Inflammatory macrophage treated with lipopolysaccharide for 1 hour (primary cell): ENCODE measurements around the gene PKMYT1.
"Not testable (repeated sequence)": the region's sequence is repeated elsewhere in the genome, so short reads cannot be mapped to it uniquely, and the experiment has no call there.

Experiments
- DNase-seq, 2 donors: peaks; one replicate each; pipeline ENCODE4 v3.0.0-alpha.2; 2020 to 2022

PKMYT1 gene

DNA sequence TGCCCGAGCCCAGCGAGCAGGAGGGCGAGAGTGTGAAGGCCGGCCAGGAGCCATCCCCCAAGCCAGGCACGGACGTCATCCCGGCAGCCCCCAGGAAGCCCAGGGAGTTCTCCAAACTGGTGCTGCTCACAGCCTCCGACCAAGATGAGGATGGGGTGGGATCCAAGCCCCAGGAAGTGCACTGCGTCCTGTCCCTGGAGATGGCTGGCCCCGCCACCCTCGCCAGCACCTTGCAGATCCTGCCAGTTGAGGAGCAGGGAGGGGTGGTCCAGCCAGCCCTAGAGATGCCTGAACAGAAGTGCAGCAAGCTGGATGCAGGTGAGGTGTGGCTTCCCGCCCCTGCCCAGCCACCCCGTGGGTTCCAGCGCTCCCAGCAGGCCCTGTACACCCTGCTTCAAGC lies 50.6 kb downstream of the PKMYT1 start:
- no peak for DNase-seq

- DNase-seq = no peak
Observed at GRCh38 chr16:2928796-2929195, 51.5 kb downstream of the PKMYT1 start.

DNA sequence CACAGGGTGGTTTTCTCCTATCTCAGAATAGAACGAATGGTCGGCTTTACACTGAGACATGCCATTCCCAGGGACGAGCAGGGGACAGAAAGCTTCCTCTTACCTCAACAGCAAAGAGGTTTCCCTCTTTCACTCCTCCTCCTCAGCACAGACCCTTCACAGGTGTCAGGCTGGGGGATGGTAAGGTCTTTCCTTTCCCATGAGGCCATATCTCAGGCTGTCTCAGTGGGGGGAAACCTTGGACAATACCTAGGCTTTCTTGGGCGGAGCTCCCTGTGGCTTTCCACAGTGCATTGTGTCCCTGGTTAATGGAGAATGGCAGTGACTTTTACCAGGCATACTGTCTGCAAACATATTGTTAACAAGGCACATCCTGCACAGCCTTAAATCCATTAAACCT lies 52.1 kb downstream of the PKMYT1 start:
- DNase-seq = not testable (repeated sequence)

- DNase-seq = peak; percentile 81 to 99
Observed at GRCh38 chr16:2927010-2927646, 53.1 kb downstream of the PKMYT1 start.

DNA sequence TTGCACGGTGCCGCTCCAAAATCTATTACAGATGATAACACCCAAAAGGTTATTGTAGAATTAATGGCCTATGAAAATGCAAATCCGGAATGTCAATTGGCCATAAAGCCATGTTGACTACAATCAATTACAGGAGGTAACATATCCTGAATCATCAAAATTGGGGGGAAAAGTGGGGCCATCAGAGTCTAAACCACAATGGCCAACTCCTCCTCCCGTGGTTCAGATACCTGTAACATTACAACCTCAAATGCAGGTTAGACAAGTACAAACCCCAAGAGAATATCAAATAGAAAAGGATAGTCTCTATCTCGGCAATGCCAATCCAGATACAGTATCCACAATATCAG lies 53.6 kb downstream of the PKMYT1 start:
- no peak for DNase-seq

- DNase-seq = no peak
Observed at GRCh38 chr16:2925951-2926649, 54.1 kb downstream of the PKMYT1 start.

- no peak for DNase-seq
Observed at GRCh38 chr16:2924901-2925755, 55.1 kb downstream of the PKMYT1 start.

DNA sequence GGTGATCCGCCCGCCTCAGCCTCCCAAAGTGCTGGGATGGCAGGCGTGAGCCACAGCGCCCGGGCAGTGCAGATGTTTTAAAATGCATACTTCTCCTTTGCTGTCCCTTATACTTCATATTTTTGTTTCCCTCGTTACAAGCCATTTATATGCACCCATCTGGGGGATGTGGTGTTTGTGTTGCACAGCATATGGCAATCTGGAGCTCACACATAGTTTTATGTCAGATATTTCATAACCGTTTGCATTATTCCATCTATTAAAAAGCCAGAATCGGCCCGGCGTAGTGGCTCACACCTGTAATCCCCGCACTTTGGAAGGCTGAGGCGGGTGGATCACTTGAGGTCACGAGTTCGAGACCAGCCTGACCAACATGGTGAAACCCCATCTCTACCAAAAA lies 56.8 kb downstream of the PKMYT1 start:
- DNase-seq = no peak
